Kidney epithelial cell (primary cell): ENCODE data around the gene IGSF9B. TPM values are rescaled to one million over a fixed set of nuclear protein-coding genes. Genes with fewer than 3 reads are reported as not detected.
A peak's percentile ranks its signal among the peaks of the same experiment; 100 is the strongest.

Experiments
- DNase-seq: peaks from one replicate; pipeline ENCODE4 v3.0.0-alpha.2; 2010; ENCODE audit warnings: low read depth
- H3K27me3 ChIP-seq: 2 replicates; pipeline ENCODE4 v1.6.0; 2011; ENCODE audit warnings: low read length; ENCODE audit not compliant: control insufficient read depth, insufficient read depth
- H3K36me3 ChIP-seq: 2 replicates; pipeline ENCODE4 v1.5.1; 2011; ENCODE audit warnings: low read length; ENCODE audit not compliant: control insufficient read depth, insufficient read depth
- H3K4me3 ChIP-seq: 2 replicates; pipeline ENCODE4 v1.5.1; 2011; ENCODE audit warnings: low read depth, mild to moderate bottlenecking, control low read depth, low read length
- total RNA-seq: library from RNA; depleted of rRNA; stranded (reverse); fragments of >200 nt; gene quantifications from 2 replicates; pipeline ENCODE4 v1.2.3, GENCODE V29; 2015
- TF ChIP-seq, protein P1 (sequence below): IDR thresholded peaks from 2 replicates; pipeline ENCODE4 v1.5.1; 2011; ENCODE audit warnings: mild to moderate bottlenecking, moderate library complexity, low read length, control low read depth, inconsistent platforms; ENCODE audit not compliant: insufficient read depth, poor library complexity, severe bottlenecking

Gene IGSF9B
- total RNA-seq, 1 donor from 2014 or later = 5.9 TPM

DNA sequence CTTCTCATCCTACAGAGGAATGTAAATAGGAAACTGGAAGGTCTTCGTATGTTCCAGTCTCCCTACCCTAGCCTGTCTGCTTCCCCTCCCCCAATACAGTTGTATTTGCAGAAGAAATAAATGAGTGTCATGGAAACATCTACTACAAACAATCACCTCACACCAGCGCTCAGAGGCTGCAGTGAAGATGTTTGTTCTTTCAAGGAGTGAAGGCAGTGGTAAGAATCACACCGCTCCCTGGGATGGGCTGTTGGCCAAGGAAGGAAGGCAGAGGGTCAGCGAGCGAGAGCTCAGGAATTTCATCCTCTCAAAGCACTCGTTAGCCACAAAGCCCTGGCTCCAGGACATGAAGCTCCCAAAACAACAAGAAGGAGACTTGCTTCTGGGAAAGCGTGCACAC lies 1.1 kb upstream of the IGSF9B start:
- TF ChIP-seq, protein P1, sequence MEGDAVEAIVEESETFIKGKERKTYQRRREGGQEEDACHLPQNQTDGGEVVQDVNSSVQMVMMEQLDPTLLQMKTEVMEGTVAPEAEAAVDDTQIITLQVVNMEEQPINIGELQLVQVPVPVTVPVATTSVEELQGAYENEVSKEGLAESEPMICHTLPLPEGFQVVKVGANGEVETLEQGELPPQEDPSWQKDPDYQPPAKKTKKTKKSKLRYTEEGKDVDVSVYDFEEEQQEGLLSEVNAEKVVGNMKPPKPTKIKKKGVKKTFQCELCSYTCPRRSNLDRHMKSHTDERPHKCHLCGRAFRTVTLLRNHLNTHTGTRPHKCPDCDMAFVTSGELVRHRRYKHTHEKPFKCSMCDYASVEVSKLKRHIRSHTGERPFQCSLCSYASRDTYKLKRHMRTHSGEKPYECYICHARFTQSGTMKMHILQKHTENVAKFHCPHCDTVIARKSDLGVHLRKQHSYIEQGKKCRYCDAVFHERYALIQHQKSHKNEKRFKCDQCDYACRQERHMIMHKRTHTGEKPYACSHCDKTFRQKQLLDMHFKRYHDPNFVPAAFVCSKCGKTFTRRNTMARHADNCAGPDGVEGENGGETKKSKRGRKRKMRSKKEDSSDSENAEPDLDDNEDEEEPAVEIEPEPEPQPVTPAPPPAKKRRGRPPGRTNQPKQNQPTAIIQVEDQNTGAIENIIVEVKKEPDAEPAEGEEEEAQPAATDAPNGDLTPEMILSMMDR = no peak
- no peak for DNase-seq
- Histone ChIP-seq H3K27me3 (peaks cover 37% of the 10 kb centered on the region), H3K36me3 (no peaks in the 10 kb centered on the region), H3K4me3 (no peak overlapping the region)

DNA sequence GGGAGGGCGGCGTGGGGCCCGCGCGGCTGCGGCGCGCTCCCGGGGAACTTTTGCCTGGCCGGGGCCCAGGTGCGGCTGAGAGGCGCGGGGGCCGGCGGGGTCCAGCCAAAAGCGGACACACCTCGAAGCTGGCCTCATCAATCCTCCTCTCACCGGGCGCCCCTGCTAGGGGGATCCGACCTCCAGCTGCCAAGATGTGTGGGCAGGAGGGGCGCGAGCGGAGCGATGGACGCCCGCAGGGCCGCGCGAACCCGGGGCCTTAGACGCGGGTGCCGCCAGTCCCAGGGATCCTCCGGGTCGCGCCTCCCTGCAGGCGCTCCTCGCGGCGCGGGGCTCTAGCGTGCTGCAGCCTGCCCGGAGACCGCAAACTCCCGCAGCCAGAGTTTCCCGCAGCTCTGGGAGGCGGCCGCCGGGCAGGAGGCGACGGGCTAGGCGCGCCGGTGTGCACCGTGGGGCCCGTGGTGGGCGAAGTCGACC lies 785 bp downstream of the IGSF9B start:
- TF ChIP-seq, protein P1 = no peak
- DNase-seq = no peak
- Histone ChIP-seq H3K36me3 (no peaks in the 10 kb centered on the region), H3K27me3 (peaks cover 51% of the 10 kb centered on the region), H3K4me3 (peak overlapping the region; percentile 72)

DNA sequence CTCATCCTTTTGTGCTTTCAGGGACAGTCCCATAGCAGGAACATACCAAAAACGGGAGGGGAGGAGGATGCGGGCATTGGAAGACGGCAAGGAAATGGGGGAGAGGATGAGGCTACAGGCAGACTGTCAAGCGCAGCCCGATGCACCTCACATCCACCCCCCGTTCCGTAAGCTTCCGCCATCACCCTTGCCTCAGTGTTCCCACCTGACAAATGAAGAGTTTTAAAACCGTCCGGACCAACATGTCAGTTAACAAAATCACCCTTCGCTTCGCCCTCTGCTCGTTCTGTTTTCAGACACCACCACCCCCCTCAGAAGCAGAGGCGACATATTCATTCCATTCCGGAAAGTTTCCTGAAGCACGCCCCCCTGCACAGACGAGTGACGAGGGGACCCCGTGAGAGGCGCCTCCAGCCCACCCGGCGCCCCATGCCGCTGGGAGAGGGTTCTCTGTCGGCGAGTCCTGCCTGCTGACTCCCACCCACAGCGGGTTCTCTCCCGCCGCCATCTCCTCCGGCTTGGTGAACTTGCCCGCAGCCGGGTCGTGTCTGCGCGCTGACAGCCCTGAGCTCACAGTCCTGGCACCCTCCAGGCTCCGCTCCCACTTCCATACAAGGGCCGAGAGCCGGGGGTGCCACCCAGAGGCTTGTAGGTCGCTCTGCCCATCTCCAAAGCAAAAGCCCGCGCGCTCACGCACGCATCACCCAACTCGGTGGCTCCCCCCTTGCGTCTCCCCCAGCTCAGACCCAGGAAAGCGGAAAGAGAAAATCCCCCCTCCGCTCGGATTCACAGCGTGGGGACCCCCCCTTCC lies 1.5 kb downstream of the IGSF9B start:
- Histone ChIP-seq H3K27me3 (peaks cover 57% of the 10 kb centered on the region), H3K4me3 (no peak overlapping the region), H3K36me3 (no peaks in the 10 kb centered on the region)
- TF ChIP-seq, protein P1 = no peak
- DNase-seq = no peak

DNA sequence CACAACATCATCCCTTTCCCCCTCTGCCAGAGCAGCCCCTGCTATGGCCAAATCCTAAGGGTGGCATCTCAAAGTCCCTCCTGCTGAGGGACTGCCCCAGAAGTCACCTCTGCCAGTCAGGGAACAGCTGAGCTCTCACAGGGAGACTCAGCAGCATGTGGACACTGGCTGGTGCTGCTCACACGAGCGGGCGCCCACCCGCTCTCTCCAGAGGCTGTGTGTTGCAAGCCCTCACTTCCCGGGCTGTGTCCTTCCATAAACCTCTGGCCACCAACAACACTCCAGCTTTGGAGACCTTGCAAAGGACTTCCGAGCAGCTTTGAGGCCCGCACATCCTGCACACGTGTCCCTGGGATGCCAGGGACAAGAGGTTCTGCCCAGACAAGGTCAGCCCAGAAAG lies 2.8 kb downstream of the IGSF9B start:
- no peak overlapping the region for H3K4me3 ChIP-seq
- H3K27me3 ChIP-seq = peaks cover 67% of the 10 kb centered on the region
- DNase-seq = no peak
- TF ChIP-seq, protein P1 = no peak
- no peaks in the 10 kb centered on the region for H3K36me3 ChIP-seq

DNA sequence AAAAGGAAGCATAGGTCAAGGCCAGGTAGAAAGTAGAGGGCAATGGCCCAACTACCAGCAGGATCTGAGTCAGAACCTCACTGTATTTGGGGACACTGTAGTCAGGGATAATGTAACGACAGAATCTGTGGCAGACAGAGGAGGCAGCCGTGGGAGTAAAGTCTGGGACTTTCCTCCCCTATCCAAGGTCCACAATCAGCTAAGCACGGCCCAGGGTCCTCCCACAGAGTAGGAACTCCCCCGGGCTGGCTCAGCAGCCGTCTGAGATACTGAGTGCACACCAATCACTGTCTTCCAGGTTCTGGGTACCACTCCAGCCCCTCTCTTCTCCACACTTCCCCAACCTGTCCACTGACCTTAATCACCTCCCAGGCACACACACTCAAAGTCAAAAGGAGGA lies 3.2 kb downstream of the IGSF9B start:
- Histone ChIP-seq H3K27me3 (peaks cover 72% of the 10 kb centered on the region), H3K4me3 (no peak overlapping the region), H3K36me3 (no peaks in the 10 kb centered on the region)
- TF ChIP-seq, protein P1 = no peak
- DNase-seq = no peak
